Measurements from ENCODE around the gene DTX3.

- TF ChIP-seq CTCF (IDR thresholded peaks at IDR 0.05; ENCODE audit: low read depth, low read length, poor library complexity, severe bottlenecking) = no peak
- TF ChIP-seq EZH2phosphoT487 (IDR thresholded peaks at IDR 0.05; ENCODE audit: borderline replicate concordance, low read length) = no peak
Observed at GRCh38 chr12:57620245-57620935, 15.8 kb downstream of the DTX3 start.
